Left ventricle myocardium superior (tissue), 1 donor: Measurements from ENCODE around the gene IL1R2. TPM values are rescaled to one million over a fixed set of nuclear protein-coding genes. Genes with fewer than 3 reads are reported as not detected.

Experiments
- ATAC-seq: fragments of 200-7000 bp; cut with Tn5 transposase; one replicate; pipeline ENCODE4 v1.9.1; 2020; ENCODE audit warnings: mild to moderate bottlenecking, moderate library complexity
- DNase-seq: peaks from one replicate; pipeline ENCODE4 v3.0.0-alpha.2; 2020
- intact Hi-C: fragments of 100-400 bp; cut with micrococcal nuclease; formaldehyde crosslinking; loops from one replicate; pipeline ENCODE4 v1.11.0; 2022
- total RNA-seq: library from RNA; stranded (reverse); fragmentation: NEBNext Ultra II Directional; extraction: Animal tissue kit (Norgen Biotek cat#: 25700); gene quantifications from one replicate; pipeline ENCODE4 v1.2.1, GENCODE V29; 2021
- donor health status: DM: no; HTN: yes; CAD: no; lungs with severe emphysema.

The IL1R2 gene
- total RNA-seq, 1 donor from 2014 or later: 1.4 TPM

DNA sequence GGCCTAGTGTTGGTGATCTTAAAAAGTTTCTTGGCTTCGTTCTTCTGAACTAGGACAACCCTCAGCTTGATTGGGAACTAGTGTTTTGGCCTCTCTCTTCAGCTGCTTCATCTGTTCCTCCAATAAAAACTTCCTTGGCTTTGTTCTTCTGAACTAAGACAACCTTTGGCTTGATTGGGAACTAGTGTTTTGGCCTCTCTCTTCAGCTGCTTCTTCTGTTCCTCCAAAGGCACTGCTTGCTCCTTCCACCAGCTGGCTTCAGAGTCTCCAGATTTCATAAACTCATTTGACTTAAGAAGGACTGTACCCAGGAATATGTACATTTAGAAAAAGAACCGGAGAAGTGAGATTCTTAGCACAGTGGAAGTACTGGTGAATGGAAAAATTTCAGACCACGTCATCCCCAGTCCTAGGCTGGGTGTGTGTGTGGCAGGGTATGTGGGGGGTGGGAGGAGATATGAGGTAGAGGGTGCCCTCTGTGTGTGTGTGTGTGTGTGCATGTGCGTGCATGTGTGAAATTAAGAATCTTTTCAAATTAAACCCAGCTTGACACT is 20.4 kb downstream of the IL1R2 start:
- ATAC-seq: peak; percentile 59
- intact Hi-C loops: no loop called here

DNA sequence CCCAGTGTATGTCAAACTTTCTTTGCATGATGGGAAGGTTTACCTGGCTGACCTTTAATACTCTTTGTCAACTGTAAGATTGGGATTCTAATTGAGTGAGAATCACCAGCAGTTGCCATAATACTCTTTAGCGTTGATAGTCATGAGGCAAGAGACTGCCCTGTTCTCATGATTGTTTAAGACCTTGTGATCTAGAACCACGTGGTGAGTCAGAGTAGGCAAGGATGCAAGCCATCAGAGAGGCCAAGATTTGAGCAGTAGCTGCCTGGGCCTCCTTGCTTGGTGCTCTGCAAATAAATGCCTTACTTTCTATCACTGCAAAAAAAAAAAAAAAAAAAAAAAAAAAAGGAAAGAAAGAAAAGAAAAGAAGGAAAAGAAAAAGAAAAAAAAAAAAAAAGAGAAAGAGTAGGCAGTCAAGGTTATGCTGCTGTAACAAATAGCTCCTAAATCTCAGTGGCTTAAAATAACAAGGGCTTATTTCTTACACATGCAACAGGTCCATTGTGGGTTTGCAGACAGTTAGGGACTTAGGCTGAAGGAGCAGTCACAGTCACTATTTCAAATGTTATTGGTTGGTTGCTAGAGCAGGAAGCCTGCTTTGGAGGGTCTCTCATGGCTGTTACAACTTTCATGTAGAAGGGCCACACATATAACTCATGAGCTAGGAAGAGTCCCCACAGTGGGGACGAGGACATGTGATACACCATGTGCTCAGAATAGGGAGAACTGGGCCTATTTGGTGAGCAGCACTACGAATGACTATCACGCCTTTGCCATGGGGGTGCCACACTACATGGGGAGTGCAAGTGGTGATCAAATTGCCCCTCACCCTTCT is 21.7 kb downstream of the IL1R2 start:
- intact Hi-C loops: no loop called here
- ATAC-seq: no peak
- DNase-seq: no peak

More for the DNA sequence above, 20.4 kb downstream of the IL1R2 start:
- DNase-seq: no peak

DNA sequence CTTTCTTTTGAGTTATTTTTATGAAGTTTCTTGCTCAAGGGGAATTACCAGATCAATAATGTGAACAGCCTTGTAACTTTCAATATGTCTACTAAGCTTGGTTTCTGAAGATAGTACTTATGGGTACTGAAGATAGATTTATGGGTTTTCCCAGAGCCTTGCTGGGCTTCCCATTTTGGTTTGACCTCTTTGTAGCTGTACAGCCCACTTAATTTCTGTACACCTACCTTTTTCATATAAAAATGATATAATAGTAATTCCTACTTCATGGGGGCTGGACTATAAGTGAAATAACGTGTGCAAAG is 22.2 kb downstream of the IL1R2 start:
- no peak for DNase-seq
- no peak for ATAC-seq
- intact Hi-C loops: no loop called here

DNA sequence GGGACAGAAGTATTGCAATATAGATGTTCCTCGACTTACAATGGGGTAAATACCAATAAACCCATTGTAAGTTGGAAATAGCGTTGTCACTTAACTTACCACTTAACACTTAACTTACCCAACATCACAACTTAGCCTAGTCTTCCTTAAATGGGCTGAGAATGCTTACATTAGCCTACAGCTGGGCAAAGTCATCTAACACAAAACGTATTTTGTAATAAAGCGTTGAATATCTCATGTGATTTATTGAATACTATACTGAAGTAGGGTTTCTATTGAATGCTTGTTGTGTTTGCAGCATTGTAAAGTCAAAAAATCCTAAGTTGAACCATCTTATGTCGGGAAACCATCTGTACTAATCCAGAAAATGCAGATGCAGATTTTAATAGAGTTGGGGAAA is 23.6 kb downstream of the IL1R2 start:
- intact Hi-C loops: no loop called here
- ATAC-seq (no peak), DNase-seq (no peak)

DNA sequence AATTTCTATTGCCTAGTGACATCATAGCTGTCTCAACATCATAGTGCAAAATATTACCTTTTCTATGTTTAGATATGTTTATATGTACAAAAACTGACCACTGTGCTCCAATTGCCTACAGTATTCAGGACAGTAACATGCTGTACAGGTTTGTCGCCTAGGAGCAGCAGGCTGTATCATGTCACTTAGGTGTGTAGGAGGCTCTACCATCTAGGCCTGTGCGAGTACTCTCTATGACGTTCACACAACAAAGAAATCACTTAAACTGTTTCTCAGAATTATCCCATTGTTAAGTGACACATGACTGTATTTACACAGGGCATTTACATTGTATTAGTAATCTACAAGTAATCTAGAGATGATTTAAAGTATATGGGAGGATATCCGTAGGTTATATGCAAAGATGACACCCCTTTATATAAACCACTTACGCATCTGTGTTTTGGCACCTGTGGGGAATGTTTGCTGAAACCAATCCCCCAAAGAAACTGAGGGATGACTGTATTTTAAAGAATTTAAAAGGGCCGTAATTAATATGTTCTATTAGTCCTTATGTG is 24.7 kb downstream of the IL1R2 start:
- no peak for DNase-seq
- intact Hi-C loops: no loop called here
- ATAC-seq: no peak

DNA sequence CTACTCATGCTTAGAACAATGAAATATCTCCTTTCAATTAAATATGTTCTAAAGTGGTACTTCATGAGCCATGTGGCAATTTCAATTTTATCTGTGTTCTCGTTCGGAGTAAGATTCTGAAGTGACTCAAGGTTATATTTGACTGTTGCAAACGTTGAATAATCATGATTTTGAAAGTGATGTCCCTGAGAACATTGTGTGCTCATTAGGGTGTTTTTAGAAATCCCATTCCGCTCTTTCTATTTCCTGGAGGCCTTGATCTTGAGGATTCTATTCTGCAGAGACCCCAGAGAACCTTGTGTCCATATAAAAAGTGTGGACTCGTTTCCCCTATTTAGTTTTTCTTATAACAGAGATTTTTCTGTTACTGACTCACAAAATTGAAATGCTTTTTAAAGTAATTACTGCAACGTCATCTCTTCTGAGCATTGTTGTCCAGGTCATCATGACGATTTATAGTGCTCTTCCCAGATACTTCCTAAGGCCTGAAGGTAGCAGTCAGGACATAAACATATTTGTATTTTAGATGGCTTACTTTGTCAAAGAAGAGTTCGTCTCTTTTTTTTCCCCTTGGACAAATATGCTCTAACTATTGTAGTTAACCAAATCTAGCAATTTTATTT is 27.2 kb downstream of the IL1R2 start:
- DNase-seq (no peak), ATAC-seq (no peak)
- intact Hi-C loops: no loop called here

DNA sequence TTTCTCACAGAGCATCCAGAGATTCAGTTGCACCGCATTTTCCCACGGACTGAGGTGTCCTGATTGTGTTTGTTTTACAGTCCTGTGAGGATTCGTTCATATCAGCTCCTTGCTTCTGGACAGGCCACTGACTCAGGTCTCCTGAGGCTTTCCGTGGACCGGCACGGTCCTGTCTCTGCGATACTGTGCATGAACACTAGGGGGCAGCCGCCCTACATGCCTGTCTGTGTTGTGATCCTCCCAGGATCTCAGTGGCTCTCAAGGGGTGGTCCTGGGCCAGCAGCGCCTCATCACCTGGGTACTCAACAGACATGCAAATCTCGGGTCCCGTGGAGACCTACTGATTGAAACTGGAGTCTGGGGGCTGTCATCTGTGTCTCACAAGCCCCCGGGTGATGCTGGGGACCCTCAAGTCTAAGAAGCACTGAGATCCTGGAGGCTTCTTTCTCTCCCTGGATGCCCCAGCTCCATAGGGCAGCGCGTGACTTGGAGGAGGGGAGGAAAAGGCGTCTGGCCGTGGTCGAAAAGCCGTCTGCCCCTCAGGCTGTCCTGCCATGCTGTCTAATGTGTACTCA is 28.9 kb downstream of the IL1R2 start:
- ATAC-seq: peak; percentile 95
- intact Hi-C loops: loop anchor here (2.0 to 5.0 kb wide), 2 partner anchors 146 to 222 kb away; no protein-coding TSS in a partner anchor
- DNase-seq: peak; percentile 92

DNA sequence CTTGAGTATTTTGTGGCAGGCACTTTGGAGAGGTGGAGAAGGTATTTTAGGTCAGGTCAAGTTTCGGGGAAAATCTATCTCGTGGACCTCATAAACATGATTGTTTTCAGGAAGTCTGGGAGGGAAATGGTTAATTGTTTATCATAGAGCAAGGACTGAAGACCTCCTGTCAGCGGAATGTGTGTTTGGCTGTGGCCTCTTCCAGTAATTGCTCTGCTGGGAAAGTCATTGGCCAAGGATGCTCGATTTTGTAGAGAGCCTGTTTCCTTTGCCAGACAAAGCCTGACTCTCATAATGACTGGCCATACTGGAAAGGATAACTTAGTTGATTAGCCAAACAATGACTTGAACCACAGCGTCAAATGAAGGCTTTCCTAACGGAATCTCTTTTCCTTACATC is 30.0 kb downstream of the IL1R2 start:
- DNase-seq (no peak), ATAC-seq (peak; percentile 80)
- intact Hi-C loops: loop anchor here (2.0 to 5.0 kb wide), 2 partner anchors 145 to 221 kb away; no protein-coding TSS in a partner anchor

DNA sequence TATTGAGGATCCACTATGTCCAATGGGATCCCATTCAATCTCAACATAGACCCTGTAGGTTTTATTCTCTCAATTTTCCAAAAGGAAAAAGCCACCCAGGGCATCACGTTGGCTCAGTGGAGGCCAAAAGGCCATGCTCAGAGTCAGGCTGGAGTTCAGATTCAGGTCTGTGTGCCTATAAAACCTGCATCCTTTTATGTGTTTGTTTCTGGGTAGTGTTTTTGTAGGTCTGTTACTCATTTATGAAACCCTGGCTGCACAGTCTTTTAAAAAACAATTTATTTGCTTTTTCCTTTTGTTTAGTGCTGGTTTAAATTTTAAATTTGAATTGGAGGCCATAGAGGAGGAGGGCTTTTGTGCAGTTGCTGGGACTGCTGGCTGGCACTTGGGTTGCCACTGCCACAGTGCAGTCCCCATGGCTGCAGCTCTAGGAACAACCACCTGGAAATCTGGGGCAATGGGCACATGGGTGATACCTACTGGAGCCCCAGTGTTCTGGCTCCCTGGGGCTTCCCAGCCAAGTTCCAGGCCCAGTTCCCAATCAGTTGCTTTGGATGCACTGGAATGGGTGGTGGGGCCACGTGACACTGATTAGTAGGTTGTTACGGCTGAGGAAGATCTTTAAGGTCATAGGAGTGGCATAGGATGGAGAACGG is 31.3 kb downstream of the IL1R2 start:
- DNase-seq: no peak
- no peak for ATAC-seq
- intact Hi-C loops: loop anchor here (5.0 kb wide), 1 partner anchor 219 kb away; no protein-coding TSS in a partner anchor

DNA sequence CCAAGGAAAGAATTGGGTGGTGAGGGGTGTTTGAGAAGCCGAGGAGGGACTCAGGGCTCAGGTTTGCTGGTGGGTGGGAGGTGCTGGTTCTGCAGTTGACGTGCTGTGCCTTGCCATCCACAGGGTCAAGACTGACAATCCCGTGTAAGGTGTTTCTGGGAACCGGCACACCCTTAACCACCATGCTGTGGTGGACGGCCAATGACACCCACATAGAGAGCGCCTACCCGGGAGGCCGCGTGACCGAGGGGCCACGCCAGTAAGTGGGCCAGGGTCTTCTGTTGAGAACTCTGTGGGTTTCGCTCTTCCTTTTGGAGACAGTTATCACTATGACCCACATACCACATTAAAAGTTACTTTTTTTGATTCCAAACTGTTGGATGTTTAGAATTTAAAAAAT is 32.6 kb downstream of the IL1R2 start:
- DNase-seq (no peak), ATAC-seq (no peak)
- intact Hi-C loops: loop anchor here (5.0 kb wide), 1 partner anchor 218 kb away; no protein-coding TSS in a partner anchor

DNA sequence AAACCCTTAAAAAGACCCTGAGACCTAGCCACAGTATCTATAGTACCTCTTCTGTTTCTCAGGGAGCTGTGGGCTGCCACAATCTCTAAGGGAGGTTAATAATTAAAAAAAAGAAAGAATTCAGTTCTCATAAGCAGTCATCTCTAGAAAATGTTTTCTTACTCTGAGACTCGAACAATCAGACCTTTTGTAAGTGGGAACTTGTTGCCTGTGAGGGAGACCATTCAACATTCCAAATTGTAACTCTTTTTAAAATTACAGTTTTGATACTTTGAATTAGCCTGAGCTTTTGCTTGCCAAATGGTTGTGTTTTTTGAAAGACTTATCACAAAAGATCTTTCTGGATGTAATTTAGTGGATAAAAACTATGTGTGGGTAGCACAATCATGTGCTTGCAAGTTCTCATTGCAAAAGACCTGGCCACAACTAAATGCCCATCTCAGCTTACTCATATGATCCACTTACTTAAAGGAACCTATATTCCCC is 33.3 kb downstream of the IL1R2 start:
- ATAC-seq: no peak
- intact Hi-C loops: no loop called here
- no peak for DNase-seq

DNA sequence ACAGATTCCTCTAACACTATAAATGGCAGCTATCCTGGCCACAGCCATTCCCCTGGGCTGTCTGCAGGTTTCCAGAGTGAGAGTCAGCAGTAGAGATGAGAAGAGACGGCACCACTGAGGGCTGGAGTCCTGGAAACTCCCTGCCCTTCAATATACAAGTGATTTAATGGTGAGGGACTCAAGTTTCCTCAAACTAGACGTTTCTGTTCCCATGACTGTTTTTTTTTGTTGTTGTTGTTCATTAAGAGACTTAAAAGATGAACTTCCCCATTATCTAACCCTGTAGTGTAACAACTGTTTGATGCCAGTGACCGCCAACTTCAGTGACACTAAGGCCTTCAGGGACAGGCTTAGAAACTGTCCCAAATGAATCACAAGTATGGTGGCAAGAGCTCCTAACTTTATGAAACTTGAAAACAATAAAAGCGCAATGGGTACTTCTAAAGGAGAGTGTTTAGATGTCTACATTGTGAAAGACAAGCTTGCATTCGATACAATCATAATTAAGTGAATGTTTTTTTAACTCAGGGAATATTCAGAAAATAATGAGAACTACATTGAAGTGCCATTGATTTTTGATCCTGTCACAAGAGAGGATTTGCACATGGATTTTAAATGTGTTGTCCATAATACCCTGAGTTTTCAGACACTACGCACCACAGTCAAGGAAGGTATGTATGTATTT is 34.0 kb downstream of the IL1R2 start:
- DNase-seq: no peak
- intact Hi-C loops: no loop called here
- ATAC-seq: no peak

DNA sequence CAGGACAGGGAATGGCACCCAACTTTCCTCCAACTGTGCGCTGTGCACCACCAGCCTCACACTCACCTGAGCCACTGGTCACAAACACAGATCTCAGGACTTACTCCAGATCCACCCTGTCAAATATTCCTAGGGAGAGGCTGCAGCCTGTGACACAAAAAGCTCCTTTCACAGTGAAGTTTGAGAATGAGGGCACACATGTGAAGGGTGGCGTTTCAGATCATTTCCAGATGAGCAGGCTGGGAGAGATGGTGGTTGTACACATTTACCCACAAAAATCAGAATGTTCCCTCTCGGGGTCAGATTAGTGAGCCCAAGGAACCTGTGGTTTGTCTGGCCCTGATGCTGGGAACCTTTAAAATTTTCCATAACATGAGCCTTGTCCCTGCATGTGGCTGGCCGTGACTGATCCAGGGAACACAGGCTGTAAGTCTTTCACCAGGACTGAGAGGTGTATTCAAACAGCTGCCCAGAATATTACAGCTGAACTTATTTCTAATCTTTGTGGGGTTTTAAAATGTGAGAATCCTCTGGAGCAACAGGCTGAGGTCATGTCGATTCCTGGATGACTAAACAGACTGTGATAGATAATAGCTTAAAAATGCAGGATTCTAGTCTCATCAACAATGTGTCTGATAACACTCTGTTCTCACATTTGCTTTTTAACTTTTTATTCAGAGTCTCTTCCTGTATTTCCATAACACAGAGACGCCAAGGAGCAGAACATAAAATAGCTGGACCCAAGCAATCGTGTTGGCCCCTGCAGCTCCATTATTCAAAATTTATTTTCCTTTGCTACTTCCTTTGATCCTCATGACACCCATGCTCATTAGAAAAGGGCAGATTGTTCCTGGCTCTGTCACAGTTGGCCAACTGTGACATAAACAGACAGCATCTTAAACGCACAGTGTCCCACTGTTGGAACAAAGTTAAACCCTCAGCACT is 35.5 kb downstream of the IL1R2 start:
- ATAC-seq: peak; percentile 85
- intact Hi-C loops: no loop called here
- DNase-seq: peak; percentile 25

DNA sequence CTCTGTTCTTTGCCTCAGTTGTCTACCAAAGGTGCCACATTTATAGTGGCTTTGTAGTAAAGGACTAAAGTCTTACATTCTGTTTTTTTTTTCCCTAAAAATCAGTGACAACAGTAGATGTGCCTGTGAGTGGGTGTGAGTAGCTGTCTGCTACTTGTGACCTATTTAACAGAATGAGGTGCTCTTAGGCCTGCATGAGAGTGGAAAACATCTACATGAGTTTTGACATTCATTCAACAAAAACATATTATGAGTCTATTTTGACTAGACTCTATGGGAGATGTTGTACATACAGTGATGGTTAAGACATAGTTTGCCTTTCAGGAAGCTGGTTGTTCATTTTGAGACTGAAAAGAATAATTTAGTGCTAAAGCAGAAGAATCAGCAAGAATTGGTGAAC is 36.7 kb downstream of the IL1R2 start:
- ATAC-seq (no peak), DNase-seq (no peak)
- intact Hi-C loops: no loop called here

DNA sequence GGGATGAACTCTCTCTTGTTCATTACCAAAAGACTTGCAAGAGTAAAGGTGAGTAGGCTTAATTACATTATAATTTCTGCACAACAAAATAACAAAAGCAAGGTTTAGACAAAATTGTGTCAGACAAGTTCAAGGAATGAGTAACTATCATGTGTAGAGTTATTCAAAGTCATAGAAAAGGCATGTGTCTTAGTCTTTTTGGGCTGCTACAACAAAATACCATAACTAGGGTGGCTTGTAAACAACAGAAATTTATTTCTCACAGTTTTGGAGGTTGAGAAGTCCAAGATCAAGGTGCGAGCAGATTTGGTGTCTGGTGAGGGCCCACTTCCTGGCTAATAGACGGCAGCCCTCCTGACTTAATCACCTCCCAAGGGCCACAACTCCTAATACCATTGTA is 37.6 kb downstream of the IL1R2 start:
- intact Hi-C loops: no loop called here
- DNase-seq (no peak), ATAC-seq (no peak)

DNA sequence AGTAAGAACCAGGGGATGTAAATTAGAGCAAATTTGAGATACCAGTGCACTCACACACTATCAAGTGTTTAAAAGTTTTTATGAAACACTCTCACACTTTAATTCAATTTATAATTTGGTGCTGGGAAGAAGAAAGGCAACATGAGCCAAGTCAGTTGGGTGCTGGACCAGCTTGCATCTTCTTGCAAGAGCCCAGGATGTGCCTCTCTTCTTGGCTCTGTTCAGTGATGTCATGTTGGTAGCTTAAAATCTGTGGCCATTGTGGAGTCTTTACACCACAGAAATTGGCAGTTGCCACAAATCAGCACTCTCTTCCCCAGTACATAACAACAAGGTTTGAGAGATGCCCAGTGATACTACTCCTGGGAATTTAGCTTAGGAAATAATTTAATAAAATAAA is 38.2 kb downstream of the IL1R2 start:
- intact Hi-C loops: no loop called here
- ATAC-seq: no peak
- DNase-seq: no peak

DNA sequence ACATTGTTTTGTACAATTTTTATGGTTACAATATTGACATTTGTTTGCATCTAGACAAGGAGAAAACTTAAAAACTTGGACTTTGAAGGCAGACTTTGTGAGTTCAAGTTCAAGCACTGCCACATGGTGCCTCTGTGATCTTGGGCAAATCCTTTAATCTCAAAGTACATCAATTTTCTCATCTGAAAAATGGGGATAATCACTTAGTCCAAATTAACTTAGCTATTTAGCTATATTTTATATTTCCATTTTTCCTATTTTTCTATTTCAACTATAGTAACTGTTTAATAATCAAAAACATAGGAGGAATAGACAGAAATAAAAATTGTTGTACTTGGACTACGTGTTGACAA is 38.7 kb downstream of the IL1R2 start:
- intact Hi-C loops: no loop called here
- DNase-seq: no peak
- no peak for ATAC-seq
